ENCODE measurements around the gene MPST.
"Not testable (repeated sequence)": the region's sequence is repeated elsewhere in the genome, so short reads cannot be mapped to it uniquely, and the experiment has no call there.

MPST gene

DNA sequence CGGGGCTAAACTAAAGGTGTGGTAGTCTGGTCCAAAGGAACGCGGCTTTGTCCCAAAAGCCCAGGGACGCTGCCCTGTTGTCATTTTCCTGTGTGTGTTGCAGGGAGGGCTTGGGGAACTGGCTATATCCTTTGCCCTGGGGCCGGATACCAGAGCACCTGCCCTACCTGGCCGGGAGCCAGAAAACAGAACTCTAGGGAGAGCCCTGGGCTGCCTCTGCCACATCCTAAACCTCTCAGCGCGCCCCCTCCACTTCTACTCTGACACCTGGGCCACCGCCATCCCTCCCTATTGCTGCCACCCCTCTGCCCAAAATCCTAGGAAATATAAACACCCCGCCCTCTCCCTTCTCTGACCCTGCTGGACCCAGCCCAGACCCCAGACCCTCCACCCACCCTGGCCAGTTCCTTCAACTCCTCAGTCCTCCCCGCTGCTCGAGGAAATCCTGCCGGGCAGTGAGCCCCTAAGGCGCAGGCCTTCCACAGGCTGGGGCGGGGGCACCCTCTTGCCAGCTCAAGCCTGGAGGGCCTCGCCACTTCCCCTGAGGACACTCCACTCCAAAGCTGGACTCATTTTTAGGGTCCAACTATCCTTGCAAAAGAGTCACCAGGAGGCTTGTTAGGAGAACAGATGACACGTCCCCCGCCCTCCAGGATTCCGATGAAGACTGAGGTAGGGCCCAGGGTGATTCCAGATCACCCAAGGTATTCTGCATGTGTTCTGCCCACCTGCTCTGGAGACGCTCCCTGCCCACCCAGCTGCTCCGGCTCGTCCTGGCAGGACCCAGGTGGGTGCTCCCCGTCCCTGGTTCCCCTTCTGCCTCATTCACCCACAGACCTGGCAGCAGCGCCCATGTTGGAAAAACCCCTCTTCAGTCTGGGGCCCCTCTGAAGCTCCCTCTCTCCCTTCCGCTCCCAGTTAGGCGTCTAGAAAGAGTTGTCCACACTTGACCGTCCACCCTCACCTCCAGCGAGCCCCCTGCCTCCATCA lies 44.2 kb downstream of the MPST start:
- no peak for DNase-seq

GRCh38 chr22:37064553-37064952 lies 45.0 kb downstream of the MPST start:
- no peak for DNase-seq

DNA sequence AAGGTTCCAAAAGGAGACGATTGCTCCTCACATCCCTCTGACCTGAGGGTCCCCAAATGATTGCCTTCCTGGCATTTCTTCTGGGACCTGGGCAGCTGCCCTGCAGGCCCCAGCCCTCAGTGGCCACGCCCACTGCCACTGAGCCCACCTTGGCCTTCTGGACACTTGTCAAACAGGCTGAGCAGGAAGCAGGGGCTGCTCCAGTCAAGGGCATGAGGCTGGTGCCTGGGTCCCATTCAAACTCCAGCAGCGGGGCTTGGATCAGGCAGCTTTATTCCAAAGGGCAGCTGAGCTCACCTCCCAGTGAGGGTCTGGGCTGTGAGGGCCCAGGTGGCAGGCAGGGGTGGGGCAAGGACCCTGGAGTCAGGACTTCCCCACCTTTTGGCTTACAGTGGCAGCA lies 45.6 kb downstream of the MPST start:
- DNase-seq = no peak

- no peak for DNase-seq
Observed at GRCh38 chr22:37065961-37066360, 46.4 kb downstream of the MPST start.

GRCh38 chr22:37067428-37067827 lies 47.9 kb downstream of the MPST start:
- DNase-seq = no peak

- no peak for DNase-seq
Observed at GRCh38 chr22:37068859-37069258, 49.3 kb downstream of the MPST start.

GRCh38 chr22:37069319-37069718 lies 49.8 kb downstream of the MPST start:
- no peak for DNase-seq

- DNase-seq = no peak
Observed at GRCh38 chr22:37069719-37070118, 50.2 kb downstream of the MPST start.

- no peak for DNase-seq
Observed at GRCh38 chr22:37070334-37070733, 50.8 kb downstream of the MPST start.

GRCh38 chr22:37070744-37071143 lies 51.2 kb downstream of the MPST start:
- no peak for DNase-seq

DNA sequence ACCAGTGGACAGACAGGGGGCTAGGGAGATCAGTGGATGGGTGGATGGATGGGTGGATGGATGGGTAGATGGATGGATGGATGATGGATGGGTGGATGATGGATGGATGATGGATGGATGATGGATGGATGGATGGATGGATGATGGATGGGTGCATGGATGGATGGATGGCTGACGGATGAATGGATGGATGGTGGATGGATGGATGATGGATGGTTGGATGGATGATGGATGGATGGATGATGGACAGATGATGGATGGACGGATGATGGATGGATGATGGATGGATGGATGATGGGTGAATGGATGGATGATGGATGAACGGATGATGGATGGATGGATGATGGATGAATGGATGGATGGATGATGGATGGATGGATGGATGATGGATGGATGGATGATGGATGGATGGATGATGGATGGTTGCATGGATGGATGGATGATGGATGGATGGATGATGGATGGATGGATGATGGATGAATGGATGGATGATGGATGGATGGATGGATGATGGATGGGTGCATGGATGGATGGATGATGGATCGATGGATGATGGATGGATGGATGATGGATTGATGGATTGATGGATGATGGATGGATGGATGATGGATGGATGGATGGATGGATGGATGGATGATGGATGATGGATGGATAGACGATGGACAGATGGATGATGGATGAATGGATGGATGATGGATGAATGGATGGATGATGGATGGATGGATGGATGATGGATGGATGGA lies 52.5 kb downstream of the MPST start:
- not testable (repeated sequence) for DNase-seq

DNA sequence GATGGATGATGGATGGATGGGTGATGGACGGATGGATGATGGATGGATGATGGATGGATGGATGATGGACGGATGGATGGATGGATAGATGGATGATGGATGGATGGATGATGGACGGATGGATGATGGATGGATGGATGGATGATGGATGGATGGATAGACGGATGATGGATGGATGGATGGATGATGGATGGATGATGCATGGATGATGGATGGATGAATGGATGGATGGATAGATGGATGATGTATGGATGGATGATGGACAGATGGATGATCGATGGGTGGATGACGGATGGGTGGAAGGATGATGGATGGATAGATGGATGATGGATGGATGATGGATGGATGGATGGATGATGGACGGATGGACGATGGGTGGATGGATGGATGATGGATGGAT lies 53.1 kb downstream of the MPST start:
- DNase-seq = no peak

- DNase-seq = no peak
Observed at GRCh38 chr22:37074537-37074936, 55.0 kb downstream of the MPST start.

DNA sequence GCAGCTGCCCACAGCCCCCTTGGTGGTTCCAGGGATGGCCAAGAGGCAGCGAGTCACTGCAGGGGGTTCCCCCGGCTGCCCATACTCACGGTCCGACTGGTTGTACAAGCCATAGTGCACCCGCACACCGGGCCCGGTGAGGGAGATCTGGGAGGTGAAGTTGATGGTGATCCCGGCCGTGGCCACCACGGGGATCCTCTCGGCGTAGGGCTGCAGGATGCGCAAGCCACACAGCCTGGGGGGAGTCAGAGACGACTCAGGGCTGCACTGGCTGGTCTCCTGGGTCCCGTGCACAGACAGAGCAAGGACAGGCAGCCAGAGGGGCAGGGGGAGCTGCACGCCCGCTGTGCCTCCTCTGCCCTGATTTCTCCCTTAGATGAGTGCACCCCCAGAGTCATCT lies 55.5 kb downstream of the MPST start:
- no peak for DNase-seq

- no peak for DNase-seq
Observed at GRCh38 chr22:37075822-37076433, 56.4 kb downstream of the MPST start.

DNA sequence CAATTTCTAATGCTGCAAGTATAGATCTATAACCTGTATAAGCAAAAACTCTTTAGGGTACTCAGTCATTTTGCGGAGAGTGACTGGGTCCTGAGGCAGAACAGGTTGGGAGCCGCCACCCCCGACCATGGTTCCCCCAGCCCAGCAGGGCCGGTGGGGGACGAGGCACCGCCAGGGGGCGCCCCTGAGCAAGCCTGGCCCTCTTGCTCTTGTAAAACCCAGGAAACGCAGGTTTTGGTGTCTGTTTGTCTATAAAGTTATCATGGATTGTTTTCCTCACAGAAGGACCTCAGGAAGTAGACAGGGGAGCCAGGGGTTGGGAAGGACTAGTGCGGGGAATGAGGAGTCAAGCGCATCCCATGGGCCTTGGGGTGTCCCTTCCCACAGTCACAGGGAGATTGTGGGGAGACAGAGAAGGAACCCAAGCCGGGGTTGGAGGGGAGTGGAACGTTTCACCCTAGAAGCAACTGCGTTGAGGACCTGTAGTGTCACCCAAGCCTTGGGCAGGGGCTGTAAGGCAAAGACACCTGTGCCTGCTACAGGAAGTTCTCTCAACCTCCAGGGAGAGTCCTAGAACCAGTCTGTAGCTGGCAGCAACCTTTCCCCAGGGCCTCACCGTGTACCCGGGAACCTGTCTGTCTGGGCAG lies 58.4 kb downstream of the MPST start:
- peak in 1 of 2 experiments; percentile 39 for DNase-seq

- no peak for DNase-seq
Observed at GRCh38 chr22:37079158-37079557, 59.6 kb downstream of the MPST start.
